GM06990 (cell line): ENCODE measurements around the gene NDUFS3.

Source experiments
- DNase-seq: peaks from one replicate; pipeline ENCODE4 v3.0.0-alpha.2; 2011; ENCODE audit not compliant: insufficient read length; ENCODE audit errors: extremely low read depth
- H3K27me3 ChIP-seq: replicated peaks from 2 replicates; pipeline ENCODE4 v1.6.0; 2011; ENCODE audit warnings: low read length; ENCODE audit not compliant: control insufficient read depth, insufficient read depth
- H3K36me3 ChIP-seq: 2 replicates; pipeline ENCODE4 v1.5.1; 2011; ENCODE audit warnings: low read length; ENCODE audit not compliant: control insufficient read depth, insufficient read depth
- H3K4me3 ChIP-seq: replicated peaks from 2 replicates; pipeline ENCODE4 v1.5.1; 2011; ENCODE audit warnings: low read depth, mild to moderate bottlenecking, control low read depth, low read length
- CTCF ChIP-seq: IDR thresholded peaks from 2 replicates; pipeline ENCODE4 v1.5.1; 2011; ENCODE audit warnings: low read length, control low read depth, mild to moderate bottlenecking, inconsistent platforms; ENCODE audit not compliant: insufficient read depth, poor library complexity, severe bottlenecking

Gene NDUFS3

GRCh38 chr11:47589977-47590861 lies 11.3 kb downstream of the NDUFS3 start:
- Histone ChIP-seq H3K36me3 (no peaks in the 10 kb centered on the region; the same call in 1 of the 2 replicates), H3K27me3 (no peaks in the 10 kb centered on the region; the same call in 1 of the 2 replicates), H3K4me3 (no peak overlapping the region)
- no peak for TF ChIP-seq CTCF
- DNase-seq: no peak

- Histone ChIP-seq H3K27me3 (no peaks in the 10 kb centered on the region; the same call in 1 of the 2 replicates), H3K36me3 (no peaks in the 10 kb centered on the region; the same call in 1 of the 2 replicates), H3K4me3 (no peak overlapping the region)
- no peak for DNase-seq
- no peak for TF ChIP-seq CTCF
Observed at GRCh38 chr11:47591764-47592163, 12.9 kb downstream of the NDUFS3 start.

GRCh38 chr11:47592251-47592650 lies 13.4 kb downstream of the NDUFS3 start:
- Histone ChIP-seq H3K27me3 (no peaks in the 10 kb centered on the region; the same call in 1 of the 2 replicates), H3K4me3 (no peak overlapping the region), H3K36me3 (no peaks in the 10 kb centered on the region; the same call in 1 of the 2 replicates)
- DNase-seq: no peak
- no peak for TF ChIP-seq CTCF

GRCh38 chr11:47592970-47593369 lies 14.1 kb downstream of the NDUFS3 start:
- Histone ChIP-seq H3K36me3 (no peaks in the 10 kb centered on the region), H3K27me3 (no peaks in the 10 kb centered on the region; the same call in 1 of the 2 replicates), H3K4me3 (no peak overlapping the region)
- no peak for TF ChIP-seq CTCF
- no peak for DNase-seq

- H3K36me3 ChIP-seq: no peaks in the 10 kb centered on the region
- no peaks in the 10 kb centered on the region; the same call in 1 of the 2 replicates for H3K27me3 ChIP-seq
- TF ChIP-seq CTCF: no peak
- H3K4me3 ChIP-seq: no peak overlapping the region
- DNase-seq: no peak
Observed at GRCh38 chr11:47593492-47593933, 14.6 kb downstream of the NDUFS3 start.
